Testis (tissue), 3 donors: ENCODE measurements around the gene CDH23. TPM values are rescaled to one million over a fixed set of nuclear protein-coding genes. Genes with fewer than 3 reads are reported as not detected.

Source experiments
- DNase-seq: peaks from one replicate; pipeline ENCODE4 v3.0.0-alpha.2; 2019
- H3K27ac ChIP-seq, 2 donors: fragments of 200-600 bp; sonication (generic); one replicate each; pipeline ENCODE4 v1.5.1; 2019
- H3K27me3 ChIP-seq: fragments of 200-600 bp; sonication (generic); one replicate; pipeline ENCODE4 v1.5.1; 2019
- H3K36me3 ChIP-seq: fragments of 200-600 bp; sonication (generic); one replicate; pipeline ENCODE4 v1.5.1; 2017; ENCODE audit warnings: low read depth; ENCODE audit errors: missing control alignments
- H3K4me1 ChIP-seq: fragments of 200-600 bp; sonication (generic); one replicate; pipeline ENCODE4 v1.5.1; 2019
- H3K4me3 ChIP-seq, 2 donors: fragments of 200-600 bp; sonication (generic); one replicate each; pipeline ENCODE4 v1.5.1; 2017 to 2019
- H3K9me3 ChIP-seq: fragments of 200-600 bp; sonication (generic); one replicate; pipeline ENCODE4 v1.5.1; 2017
- CTCF ChIP-seq, 3 experiments: fragments of 450-650 bp in 2 of 3; fragments of 200-600 bp in 1 of 3; sonication (generic) in 1 of 3; IDR thresholded peaks; one replicate each; pipeline ENCODE4 v1.5.1; 2016 to 2019; ENCODE audit warnings: antibody characterized with exemption in 3 of 3, mild to moderate bottlenecking in 2 of 3, moderate library complexity in 1 of 3
- POLR2A ChIP-seq: fragments of 450-650 bp; IDR thresholded peaks from one replicate; pipeline ENCODE4 v1.6.1; 2017; ENCODE audit warnings: antibody characterized with exemption, mild to moderate bottlenecking, moderate library complexity
- WGBS, 2 donors: methylation state at CpG; one replicate each; pipeline ENCODE4 v1.1.5; 2018; 5-methylcytosine and 5-hydroxymethylcytosine counted together
- intact Hi-C: fragments of 100-400 bp; cut with DNase I; formaldehyde crosslinking; loops from one replicate; pipeline ENCODE4 v1.15.1; 2023; ENCODE audit warnings: low total_unique reads
- polyA plus RNA-seq: library from polyadenylated mRNA; stranded (reverse); fragments of 350-450 nt; fragmentation: Illumina TruSeq; extraction: RNeasy Lipid Tissue Mini Kit (QIAGEN cat#74804); gene quantifications from one replicate; pipeline ENCODE4 v1.2.3, GENCODE V29; 2014; ENCODE audit warnings: low read depth, low replicate concordance; ENCODE audit not compliant: insufficient read depth
- total RNA-seq, 2 donors: library from RNA; depleted of rRNA; stranded (reverse); fragments of >200 nt; gene quantifications; one replicate each; pipeline ENCODE4 v1.2.3, GENCODE V29; 2016

The CDH23 gene
- total and polyA plus RNA-seq, 3 donors from 2014 or later: 29.8 to 125 (median 81.7) TPM

- intact Hi-C loops: no loop called here
- H3K4me3 ChIP-seq: no peak overlapping the region
- H3K4me1 ChIP-seq: peaks cover 18% of the 10 kb centered on the region
- 89 to 90% methylated on average over 5 to 7 of the region's 7 CpGs for WGBS, 2 donors
- no peak overlapping the region for H3K27ac ChIP-seq
- no peak for DNase-seq
- H3K36me3 ChIP-seq: no peaks in the 10 kb centered on the region
- no peak for TF ChIP-seq CTCF (IDR thresholded peaks at IDR 0.05)
- TF ChIP-seq POLR2A: no peak
- no peaks in the 10 kb centered on the region for H3K9me3 ChIP-seq
- no peaks in the 10 kb centered on the region for H3K27me3 ChIP-seq
Measured at GRCh38 chr10:71595649-71596048, 198.9 kb downstream of the CDH23 start.

- DNase-seq: no peak
- intact Hi-C loops: no loop called here
- Histone ChIP-seq H3K9me3 (no peaks in the 10 kb centered on the region), H3K4me3 (no peak overlapping the region), H3K36me3 (no peaks in the 10 kb centered on the region), H3K27me3 (no peaks in the 10 kb centered on the region), H3K27ac (no peak overlapping the region), H3K4me1 (peaks cover 18% of the 10 kb centered on the region)
- WGBS, 2 donors: 96 to 97% methylated on average over 3 of the region's 3 CpGs
- no peak for TF ChIP-seq CTCF (IDR thresholded peaks at IDR 0.05)
- TF ChIP-seq POLR2A: no peak
Measured at GRCh38 chr10:71596127-71596526, 199.4 kb downstream of the CDH23 start.

- Histone ChIP-seq H3K27ac (no peak overlapping the region), H3K4me1 (peaks cover 18% of the 10 kb centered on the region), H3K27me3 (no peaks in the 10 kb centered on the region), H3K9me3 (no peaks in the 10 kb centered on the region), H3K4me3 (no peak overlapping the region), H3K36me3 (no peaks in the 10 kb centered on the region)
- intact Hi-C loops: no loop called here
- 93 to 97% methylated on average over 8 of the region's 8 CpGs for WGBS, 2 donors
- TF ChIP-seq POLR2A (no peak), CTCF (IDR thresholded peaks at IDR 0.05) (no peak)
- no peak for DNase-seq
Measured at GRCh38 chr10:71596759-71597158, 200.0 kb downstream of the CDH23 start.

- peak; percentile 34 for DNase-seq
- intact Hi-C loops: no loop called here
- H3K9me3 ChIP-seq: no peaks in the 10 kb centered on the region
- TF ChIP-seq CTCF (IDR thresholded peaks at IDR 0.05) (no peak), POLR2A (no peak)
- H3K27me3 ChIP-seq: no peaks in the 10 kb centered on the region
- 62 to 67% methylated on average over 12 of the region's 12 CpGs for WGBS, 2 donors
- peaks cover 18% of the 10 kb centered on the region for H3K4me1 ChIP-seq
- H3K27ac ChIP-seq: peak overlapping the region; percentile 12 to 62
- no peak overlapping the region for H3K4me3 ChIP-seq
- no peaks in the 10 kb centered on the region for H3K36me3 ChIP-seq
Measured at GRCh38 chr10:71597821-71598498, 201.2 kb downstream of the CDH23 start.

- peak; percentile 83 for DNase-seq
- H3K4me1 ChIP-seq: peaks cover 18% of the 10 kb centered on the region
- intact Hi-C loops: no loop called here
- H3K9me3 ChIP-seq: no peaks in the 10 kb centered on the region
- H3K4me3 ChIP-seq: no peak overlapping the region
- H3K27me3 ChIP-seq: no peaks in the 10 kb centered on the region
- H3K36me3 ChIP-seq: no peaks in the 10 kb centered on the region
- WGBS, 2 donors: 17 to 46% methylated on average over 10 of the region's 10 CpGs
- H3K27ac ChIP-seq: peak overlapping the region in 1 of 2 donors; percentile 62
- TF ChIP-seq POLR2A (no peak), CTCF (IDR thresholded peaks at IDR 0.05) (no peak)
Measured at GRCh38 chr10:71598621-71599055, 201.9 kb downstream of the CDH23 start.
